HG03060 (cell line): ENCODE measurements around the gene GGT6.
"Not testable (repeated sequence)": the region's sequence is repeated elsewhere in the genome, so short reads cannot be mapped to it uniquely, and the experiment has no call there.

Source experiments
- ATAC-seq: cut with Tn5 transposase; IDR thresholded peaks from one replicate; pipeline ENCODE4 v1.9.1; 2021; ENCODE audit warnings: low read depth, moderate number of reproducible peaks; ENCODE audit not compliant: unreplicated experiment

The GGT6 gene

GRCh38 chr17:4592240-4593005, 32.0 kb upstream of the GGT6 start:
- no peak for ATAC-seq

- no peak for ATAC-seq
Observed at GRCh38 chr17:4591529-4591928, 31.2 kb upstream of the GGT6 start.

- ATAC-seq: no peak
Observed at GRCh38 chr17:4590981-4591453, 30.6 kb upstream of the GGT6 start.

- not testable (repeated sequence) for ATAC-seq
Observed at GRCh38 chr17:4590042-4590441, 29.7 kb upstream of the GGT6 start.

- no peak for ATAC-seq
Observed at GRCh38 chr17:4588898-4589625, 28.7 kb upstream of the GGT6 start.

GRCh38 chr17:4588391-4588790, 28.0 kb upstream of the GGT6 start:
- no peak for ATAC-seq

GRCh38 chr17:4587803-4588202, 27.4 kb upstream of the GGT6 start:
- no peak for ATAC-seq

GRCh38 chr17:4587195-4587594, 26.8 kb upstream of the GGT6 start:
- ATAC-seq: no peak

- no peak for ATAC-seq
Observed at GRCh38 chr17:4586043-4586442, 25.7 kb upstream of the GGT6 start.

- ATAC-seq: no peak
Observed at GRCh38 chr17:4585638-4585994, 25.2 kb upstream of the GGT6 start.

- ATAC-seq: no peak
Observed at GRCh38 chr17:4584917-4585637, 24.7 kb upstream of the GGT6 start.

- ATAC-seq: no peak
Observed at GRCh38 chr17:4584101-4584916, 23.9 kb upstream of the GGT6 start, which contains the start of gene SMTNL2. TSS of gene SMTNL2 (plus strand) at chr17:4584529. CDS start at chr17:4584606, 77 bp downstream.

GRCh38 chr17:4583782-4584100, 23.4 kb upstream of the GGT6 start:
- ATAC-seq: no peak

- no peak for ATAC-seq
Observed at GRCh38 chr17:4583206-4583605, 22.8 kb upstream of the GGT6 start.

GRCh38 chr17:4582691-4583090, 22.3 kb upstream of the GGT6 start:
- no peak for ATAC-seq

GRCh38 chr17:4582101-4582501, 21.7 kb upstream of the GGT6 start:
- no peak for ATAC-seq

- no peak for ATAC-seq
Observed at GRCh38 chr17:4580291-4580690, 19.9 kb upstream of the GGT6 start.

GRCh38 chr17:4579678-4580077, 19.3 kb upstream of the GGT6 start:
- ATAC-seq: no peak

GRCh38 chr17:4578349-4578748, 18.0 kb upstream of the GGT6 start:
- ATAC-seq: not testable (repeated sequence)

GRCh38 chr17:4577386-4577993, 17.1 kb upstream of the GGT6 start:
- no peak for ATAC-seq
